Stimulated activated naive B cell treated with anti-CD40 and anti-IgM and Interleukin-4, amounts not matched to agents 10 μg/mL and 1 μg/mL and 100 μg/mL, for 72 hours (primary cell): ENCODE measurements around the gene DGKI.
A peak's percentile ranks its signal among the peaks of the same experiment; 100 is the strongest.

Source experiments
- ATAC-seq, 2 donors: fragments of 150-1000 bp; cut with Tn5 transposase; replicated peaks; 2 replicates each; pipeline ENCODE4 v1.10.0; 2021; ENCODE audit warnings: moderate library complexity in 1 of 2
- DNase-seq: peaks from one replicate; pipeline ENCODE4 v3.0.0; 2021
- H3K27ac Mint-ChIP-seq: one replicate; pipeline ENCODE4 v1.8.0; 2022; ENCODE audit warnings: mild to moderate bottlenecking, mixed read lengths
- H3K27me3 Mint-ChIP-seq, 2 donors: one replicate each; pipeline ENCODE4 v1.8.0; 2022; ENCODE audit warnings: mixed read lengths in 2 of 2
- H3K36me3 Mint-ChIP-seq, 2 donors: one replicate each; pipeline ENCODE4 v1.8.0; 2022; ENCODE audit warnings: mixed read lengths in 2 of 2, mild to moderate bottlenecking in 1 of 2
- H3K4me1 Mint-ChIP-seq, 2 donors: one replicate each; pipeline ENCODE4 v1.8.0; 2022; ENCODE audit warnings: mixed read lengths in 2 of 2, mild to moderate bottlenecking in 1 of 2
- H3K4me3 Mint-ChIP-seq, 2 donors: one replicate each; pipeline ENCODE4 v1.8.0; 2022; ENCODE audit warnings: mild to moderate bottlenecking in 2 of 2, mixed read lengths in 2 of 2, moderate library complexity in 1 of 2
- H3K9me3 Mint-ChIP-seq, 2 donors: one replicate each; pipeline ENCODE4 v1.8.0; 2022; ENCODE audit warnings: mixed read lengths in 2 of 2, mild to moderate bottlenecking in 1 of 2

The DGKI gene

DNA sequence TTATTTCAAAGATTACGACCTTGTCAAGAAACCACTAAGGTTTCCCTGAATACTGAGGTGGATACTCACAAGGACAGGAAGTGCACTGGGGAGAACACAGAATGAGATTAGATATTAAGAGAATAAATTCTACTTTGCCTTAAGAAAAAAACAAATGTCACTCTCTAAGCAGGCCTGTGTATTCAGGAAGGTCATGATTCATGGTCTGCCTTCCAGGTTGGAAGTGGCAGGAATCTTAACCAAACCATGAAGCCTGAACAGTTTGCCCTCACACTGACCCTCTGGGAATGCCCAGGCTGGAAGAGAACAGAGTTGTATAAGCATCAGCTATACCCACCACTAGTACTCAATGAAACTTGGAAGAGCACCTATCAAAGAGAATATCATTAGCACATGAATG, 227.6 kb downstream of the DGKI start:
- Mint-ChIP-seq H3K4me3 (no peak overlapping the region), H3K27me3 (peaks cover 13 to 16% of the 10 kb centered on the region in 2 donors), H3K9me3 (no peaks in the 10 kb centered on the region), H3K27ac (no peak overlapping the region), H3K4me1 (no peaks in the 10 kb centered on the region), H3K36me3 (no peaks in the 10 kb centered on the region)
- ATAC-seq: no peak
- no peak for DNase-seq

DNA sequence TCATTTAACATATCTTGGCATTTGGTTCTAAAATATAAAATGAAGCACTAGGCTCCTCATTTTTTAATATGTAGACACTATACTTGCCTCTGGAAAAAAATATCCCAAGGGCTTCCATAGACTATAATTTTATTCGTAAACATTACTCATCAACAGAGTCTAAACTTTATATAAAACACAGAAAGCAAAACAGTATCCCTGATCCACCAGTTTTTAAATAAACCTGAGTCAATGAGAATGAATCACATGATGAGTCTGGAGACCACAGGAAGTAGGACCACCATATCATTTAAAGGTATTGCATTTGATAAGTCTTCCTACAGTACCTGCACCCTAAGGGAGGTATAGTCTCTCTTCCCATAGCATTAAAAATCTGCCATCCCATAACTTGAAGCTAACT, 228.0 kb downstream of the DGKI start:
- no peaks in the 10 kb centered on the region for H3K4me1 Mint-ChIP-seq
- H3K36me3 Mint-ChIP-seq: no peaks in the 10 kb centered on the region
- DNase-seq (no peak), ATAC-seq (no peak)
- H3K9me3 Mint-ChIP-seq: no peaks in the 10 kb centered on the region
- H3K27me3 Mint-ChIP-seq: peaks cover 13 to 16% of the 10 kb centered on the region in 2 donors
- H3K27ac Mint-ChIP-seq: no peak overlapping the region
- H3K4me3 Mint-ChIP-seq: no peak overlapping the region

DNA sequence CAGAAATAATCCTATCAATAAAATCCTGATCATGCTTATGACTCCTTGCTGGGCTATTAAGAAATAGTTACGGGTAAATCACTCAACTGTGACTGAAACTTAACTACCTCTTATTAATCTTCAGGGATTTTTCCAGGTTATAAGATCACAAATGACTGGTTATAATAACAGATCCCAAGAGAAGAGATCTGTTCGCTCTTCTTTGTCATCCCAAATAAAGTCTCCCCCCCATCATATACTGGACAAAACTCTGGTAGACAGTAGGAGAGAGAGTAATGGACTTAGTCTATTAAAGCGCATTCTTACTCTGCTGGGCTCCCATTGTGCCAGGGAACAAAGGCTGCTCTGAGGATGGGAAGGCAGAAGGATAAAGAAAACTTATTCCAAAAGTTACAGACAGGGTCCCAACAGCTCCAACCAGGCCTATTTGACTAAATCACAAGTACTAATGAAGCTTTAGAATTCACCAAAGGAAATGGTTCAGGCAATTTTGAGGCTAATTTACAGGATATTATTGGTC, 233.7 kb downstream of the DGKI start:
- Mint-ChIP-seq H3K4me3 (no peak overlapping the region), H3K27ac (no peak overlapping the region), H3K27me3 (peaks cover 8 to 9% of the 10 kb centered on the region in 2 donors), H3K4me1 (no peaks in the 10 kb centered on the region), H3K36me3 (no peaks in the 10 kb centered on the region), H3K9me3 (no peaks in the 10 kb centered on the region)
- DNase-seq: no peak
- ATAC-seq: no peak

DNA sequence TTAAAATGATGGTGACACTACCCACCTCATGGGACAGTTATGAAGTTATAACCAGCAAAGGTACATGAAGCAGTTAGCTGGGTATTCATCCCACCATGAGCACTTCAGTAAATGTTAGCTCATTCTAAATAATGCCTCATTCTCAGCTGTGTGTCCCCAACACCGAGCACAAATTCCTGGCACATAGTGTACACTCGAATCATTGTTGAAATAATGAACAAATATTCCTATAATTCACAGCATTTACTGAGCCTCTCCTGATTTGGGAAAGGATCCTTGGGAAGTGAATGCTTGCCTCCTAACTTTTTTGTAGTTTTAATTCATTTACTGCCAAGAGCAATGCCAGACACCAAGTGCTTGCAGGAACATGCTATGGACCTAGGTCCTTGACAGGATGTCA, 235.2 kb downstream of the DGKI start:
- DNase-seq: no peak
- Mint-ChIP-seq H3K4me1 (no peaks in the 10 kb centered on the region), H3K4me3 (no peak overlapping the region), H3K27ac (no peak overlapping the region), H3K36me3 (no peaks in the 10 kb centered on the region), H3K9me3 (no peaks in the 10 kb centered on the region), H3K27me3 (peaks cover 9 to 11% of the 10 kb centered on the region in 2 donors)
- no peak for ATAC-seq

DNA sequence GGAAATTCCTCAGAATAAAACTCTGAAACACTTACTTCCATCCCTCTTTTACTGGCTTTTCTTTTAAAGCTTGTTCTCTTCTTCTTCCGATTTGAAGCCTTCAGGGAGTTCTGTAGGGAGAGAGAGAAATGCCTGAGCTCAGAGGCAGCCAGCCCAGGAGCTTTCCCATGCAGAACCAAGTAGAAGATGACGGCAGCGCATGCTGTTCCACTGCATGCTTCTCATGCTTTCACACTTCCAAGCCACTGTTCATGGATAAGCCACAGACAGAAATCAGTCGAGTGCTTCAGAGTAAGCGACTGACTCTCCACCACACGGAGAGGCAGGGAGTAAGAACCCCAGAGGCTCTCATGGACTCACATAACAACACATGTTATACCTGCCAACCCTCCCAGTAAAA, 237.3 kb downstream of the DGKI start:
- H3K9me3 Mint-ChIP-seq: no peaks in the 10 kb centered on the region
- peaks cover 0 to 17% of the 10 kb centered on the region in 2 donors for H3K27me3 Mint-ChIP-seq
- no peaks in the 10 kb centered on the region for H3K4me1 Mint-ChIP-seq
- DNase-seq (no peak), ATAC-seq (no peak)
- no peak overlapping the region for H3K27ac Mint-ChIP-seq
- H3K4me3 Mint-ChIP-seq: no peak overlapping the region
- H3K36me3 Mint-ChIP-seq: no peaks in the 10 kb centered on the region

DNA sequence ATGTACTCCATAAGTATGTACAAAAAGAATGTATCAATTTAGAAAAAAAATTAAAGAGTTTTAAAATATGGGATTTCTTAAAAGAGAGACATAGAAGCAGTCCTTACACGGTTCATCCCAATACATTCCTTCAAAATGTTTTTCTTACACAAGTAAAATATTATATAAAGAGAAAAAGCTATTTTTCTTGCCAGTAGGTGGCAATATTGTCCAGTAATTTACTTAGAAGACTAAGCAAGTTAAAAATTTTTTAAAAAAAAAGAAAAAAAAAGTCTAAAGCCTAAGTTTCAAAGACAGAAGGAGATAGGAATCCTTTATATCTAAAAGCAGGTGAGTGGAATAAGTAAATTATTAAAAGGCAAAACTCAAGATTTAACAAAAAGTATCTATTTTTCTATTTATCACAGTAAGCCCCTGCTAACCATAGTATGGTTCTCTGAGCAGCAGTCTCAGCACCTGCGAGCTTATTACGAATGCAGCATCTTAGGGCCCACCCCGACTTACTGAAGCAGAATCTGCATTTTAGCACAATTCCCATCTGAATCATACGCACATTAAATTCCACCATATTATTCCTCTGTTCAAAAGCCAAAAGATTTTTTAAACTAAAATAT, 240.6 kb downstream of the DGKI start:
- no peaks in the 10 kb centered on the region for H3K4me1 Mint-ChIP-seq
- H3K9me3 Mint-ChIP-seq: no peaks in the 10 kb centered on the region
- no peak overlapping the region for H3K27ac Mint-ChIP-seq
- ATAC-seq (no peak), DNase-seq (no peak)
- H3K36me3 Mint-ChIP-seq: no peaks in the 10 kb centered on the region
- H3K27me3 Mint-ChIP-seq: peaks cover 0 to 21% of the 10 kb centered on the region in 2 donors
- no peak overlapping the region for H3K4me3 Mint-ChIP-seq

DNA sequence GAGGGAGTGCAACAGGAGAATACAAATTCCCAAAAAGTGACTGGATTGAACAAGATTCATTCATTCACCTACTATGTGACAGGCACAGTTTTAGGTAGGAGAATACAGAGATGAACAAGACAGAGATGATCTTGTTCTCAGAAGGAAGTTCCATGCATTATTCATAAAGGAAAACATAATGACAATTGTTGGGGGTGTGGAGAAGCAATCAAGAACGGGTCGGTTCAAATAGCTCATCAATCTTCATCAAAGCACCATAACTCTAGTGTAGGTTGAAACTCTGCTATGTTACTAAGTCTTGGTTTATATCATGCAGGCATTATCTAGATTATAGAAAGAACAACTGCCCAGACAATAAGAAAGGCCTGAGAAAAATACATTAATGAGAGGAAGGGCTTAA, 243.7 kb downstream of the DGKI start:
- H3K27ac Mint-ChIP-seq: no peak overlapping the region
- DNase-seq: no peak
- H3K4me3 Mint-ChIP-seq: no peak overlapping the region
- H3K4me1 Mint-ChIP-seq: no peaks in the 10 kb centered on the region
- peaks cover 0 to 21% of the 10 kb centered on the region in 2 donors for H3K27me3 Mint-ChIP-seq
- no peaks in the 10 kb centered on the region for H3K9me3 Mint-ChIP-seq
- H3K36me3 Mint-ChIP-seq: no peaks in the 10 kb centered on the region
- no peak for ATAC-seq

DNA sequence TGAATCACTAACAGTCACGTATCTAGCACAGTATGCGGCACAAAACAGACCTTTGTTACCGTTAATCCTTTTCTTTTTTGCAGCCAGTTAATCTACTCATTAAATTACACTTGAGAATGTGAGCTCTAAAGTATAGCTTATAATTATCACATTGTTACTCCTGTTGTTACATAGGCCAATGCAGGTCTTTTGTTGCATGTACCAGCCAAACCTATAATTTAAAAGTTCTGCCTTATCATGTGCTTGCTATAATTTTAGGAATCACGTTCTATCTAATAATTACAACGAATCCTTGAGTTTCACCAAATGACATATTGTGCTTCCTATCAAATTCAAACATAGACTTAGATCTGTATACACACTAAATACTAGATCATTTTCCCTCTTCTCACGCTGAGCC, 245.1 kb downstream of the DGKI start:
- H3K9me3 Mint-ChIP-seq: no peaks in the 10 kb centered on the region
- H3K27ac Mint-ChIP-seq: no peak overlapping the region
- no peak overlapping the region for H3K4me3 Mint-ChIP-seq
- no peaks in the 10 kb centered on the region for H3K4me1 Mint-ChIP-seq
- no peaks in the 10 kb centered on the region for H3K36me3 Mint-ChIP-seq
- H3K27me3 Mint-ChIP-seq: peaks cover 0 to 16% of the 10 kb centered on the region in 2 donors
- ATAC-seq (no peak), DNase-seq (no peak)

DNA sequence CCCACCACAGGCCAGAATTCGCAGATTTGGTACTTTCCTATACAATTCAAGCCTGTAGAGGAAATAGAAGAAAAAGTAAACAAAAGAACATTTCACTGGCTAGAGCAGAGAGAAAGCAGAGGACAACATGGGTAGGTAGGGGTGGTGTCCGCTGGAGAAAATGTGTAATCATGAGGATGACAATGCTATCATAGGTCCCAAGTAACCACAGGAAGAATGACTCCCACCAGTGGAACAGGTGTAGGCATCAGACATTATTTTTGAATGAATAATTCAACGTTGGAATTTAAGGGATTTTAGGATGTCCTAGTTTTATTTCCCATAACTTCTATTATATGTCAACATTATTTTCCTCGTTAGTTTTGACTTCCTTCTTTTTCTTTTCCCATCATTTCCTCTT, 248.9 kb downstream of the DGKI start:
- Mint-ChIP-seq H3K27ac (no peak overlapping the region), H3K36me3 (no peaks in the 10 kb centered on the region), H3K27me3 (peaks cover 4 to 5% of the 10 kb centered on the region in 2 donors), H3K4me1 (no peaks in the 10 kb centered on the region), H3K9me3 (no peaks in the 10 kb centered on the region), H3K4me3 (no peak overlapping the region)
- no peak for DNase-seq
- no peak for ATAC-seq

DNA sequence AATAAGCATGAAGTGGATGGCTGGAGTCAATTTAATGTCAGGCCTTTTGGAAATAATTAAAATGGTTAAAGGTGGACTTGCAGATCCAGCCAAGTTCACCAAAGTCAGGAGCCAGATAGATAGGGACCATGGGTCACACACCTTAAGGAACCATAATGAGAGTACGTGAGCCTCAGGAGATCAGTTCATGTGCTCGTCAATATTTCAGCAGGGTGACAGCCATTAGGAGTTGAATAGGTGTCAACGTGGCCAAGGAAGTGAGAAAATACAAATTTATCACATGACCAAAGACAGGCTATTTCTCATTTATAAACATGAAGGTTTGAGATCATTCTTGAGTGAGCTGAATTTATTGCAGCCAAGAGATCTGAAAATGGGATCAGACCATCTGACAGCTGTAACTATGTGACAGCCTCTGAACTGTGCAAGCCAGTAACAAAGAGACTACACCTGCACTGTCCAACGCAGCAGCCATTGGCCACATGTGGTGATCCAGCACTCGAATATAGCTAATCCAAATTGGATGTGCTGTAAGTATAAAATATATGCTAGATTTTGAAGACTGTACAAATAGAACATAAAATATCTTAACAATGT, 253.6 kb downstream of the DGKI start:
- Mint-ChIP-seq H3K27me3 (peaks cover 4 to 5% of the 10 kb centered on the region in 2 donors), H3K4me3 (no peak overlapping the region), H3K9me3 (no peaks in the 10 kb centered on the region), H3K27ac (no peak overlapping the region), H3K4me1 (no peaks in the 10 kb centered on the region), H3K36me3 (no peaks in the 10 kb centered on the region)
- DNase-seq (no peak), ATAC-seq (no peak)

DNA sequence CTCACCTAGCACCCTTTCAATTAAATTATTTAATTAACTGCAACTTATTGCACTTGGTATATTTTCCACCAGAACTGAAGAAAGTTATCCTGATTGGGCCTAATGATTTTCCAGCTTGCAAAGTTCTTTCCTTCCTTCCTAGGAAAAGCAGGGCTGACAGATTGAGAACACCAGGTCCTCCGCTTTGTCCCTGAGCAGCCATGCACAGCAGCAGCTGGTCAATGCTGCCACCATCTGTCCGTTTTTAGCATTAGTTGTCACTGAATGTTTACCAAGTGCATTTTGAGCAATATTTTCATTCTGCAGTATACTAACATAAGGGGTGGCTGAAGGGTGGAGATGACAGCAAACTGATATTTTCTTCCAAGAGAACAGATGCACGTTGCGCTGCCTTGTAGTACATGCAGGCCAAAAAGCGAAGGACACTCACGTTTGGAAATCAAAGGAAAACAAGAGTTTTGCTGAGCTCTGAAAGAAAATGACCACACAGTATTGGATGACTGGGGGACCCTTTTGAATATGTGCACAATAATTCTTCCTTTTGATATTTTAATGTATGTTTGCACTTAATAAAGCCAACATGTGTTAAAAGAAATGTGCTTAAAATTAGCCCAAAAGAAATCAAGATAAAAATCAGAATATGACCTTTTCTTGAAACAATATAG, 254.4 kb downstream of the DGKI start:
- Mint-ChIP-seq H3K4me3 (no peak overlapping the region), H3K27me3 (peaks cover under 1 to 4% of the 10 kb centered on the region in 2 donors)

DNA sequence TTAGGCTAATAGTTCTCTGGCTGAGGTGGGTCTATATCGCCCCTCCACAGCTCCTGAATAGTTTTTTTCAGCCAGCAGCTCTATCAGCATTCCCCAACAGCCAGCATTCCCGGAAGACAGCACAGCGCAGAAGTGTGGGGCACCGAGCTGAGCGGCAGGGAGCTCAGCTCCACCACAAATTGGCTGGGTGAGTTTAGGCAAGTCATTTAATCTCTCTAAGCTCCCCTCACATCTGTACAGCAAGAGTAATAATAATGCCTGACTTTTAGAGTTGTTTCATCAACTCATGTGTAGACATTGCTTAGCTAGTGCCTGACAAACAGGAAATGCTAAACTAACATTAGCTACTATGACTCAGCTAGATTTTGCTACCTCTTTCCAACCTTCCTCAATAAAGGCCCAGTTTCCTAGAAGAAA, 255.3 kb downstream of the DGKI start:
- DNase-seq (no peak), ATAC-seq (no peak)
- Mint-ChIP-seq H3K27ac (no peak overlapping the region), H3K36me3 (no peaks in the 10 kb centered on the region), H3K4me3 (no peak overlapping the region), H3K9me3 (no peaks in the 10 kb centered on the region), H3K4me1 (no peaks in the 10 kb centered on the region), H3K27me3 (peaks cover 0 to 7% of the 10 kb centered on the region in 2 donors)

More for the DNA sequence above, 254.4 kb downstream of the DGKI start:
- Mint-ChIP-seq H3K4me1 (no peaks in the 10 kb centered on the region), H3K36me3 (no peaks in the 10 kb centered on the region), H3K9me3 (no peaks in the 10 kb centered on the region), H3K27ac (no peak overlapping the region)
- DNase-seq (no peak), ATAC-seq (peak; percentile 39 to 42)

DNA sequence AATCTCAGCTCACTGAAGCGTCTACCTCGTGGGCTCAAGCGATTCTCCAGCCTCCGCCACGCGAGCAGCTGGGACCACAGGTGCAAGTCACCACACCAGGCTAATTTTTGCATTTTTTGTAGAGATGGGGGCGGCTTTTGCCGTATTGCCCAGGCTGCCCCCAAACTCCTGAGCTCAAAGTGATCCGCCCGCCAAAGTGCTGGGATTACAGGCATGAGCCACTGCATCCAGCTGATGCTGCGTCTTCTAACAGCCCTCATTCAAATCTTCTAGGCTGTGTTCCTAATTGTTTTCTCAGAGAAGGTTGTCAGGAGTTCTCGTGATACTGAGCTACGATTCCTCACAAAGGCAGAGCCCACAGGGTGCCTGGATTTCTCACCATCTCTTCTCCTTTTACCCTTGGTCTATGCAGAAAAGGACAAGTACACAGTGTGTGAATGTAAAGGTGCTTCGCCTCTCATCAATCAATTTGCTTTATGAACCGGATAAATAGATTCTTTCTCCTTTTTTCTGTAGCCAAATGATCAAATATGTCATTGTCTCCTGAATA, 255.9 kb downstream of the DGKI start:
- Mint-ChIP-seq H3K4me1 (no peaks in the 10 kb centered on the region), H3K4me3 (no peak overlapping the region), H3K36me3 (no peaks in the 10 kb centered on the region), H3K27me3 (peaks cover 0 to 3% of the 10 kb centered on the region in 2 donors), H3K9me3 (no peaks in the 10 kb centered on the region), H3K27ac (no peak overlapping the region)
- ATAC-seq (no peak), DNase-seq (no peak)

DNA sequence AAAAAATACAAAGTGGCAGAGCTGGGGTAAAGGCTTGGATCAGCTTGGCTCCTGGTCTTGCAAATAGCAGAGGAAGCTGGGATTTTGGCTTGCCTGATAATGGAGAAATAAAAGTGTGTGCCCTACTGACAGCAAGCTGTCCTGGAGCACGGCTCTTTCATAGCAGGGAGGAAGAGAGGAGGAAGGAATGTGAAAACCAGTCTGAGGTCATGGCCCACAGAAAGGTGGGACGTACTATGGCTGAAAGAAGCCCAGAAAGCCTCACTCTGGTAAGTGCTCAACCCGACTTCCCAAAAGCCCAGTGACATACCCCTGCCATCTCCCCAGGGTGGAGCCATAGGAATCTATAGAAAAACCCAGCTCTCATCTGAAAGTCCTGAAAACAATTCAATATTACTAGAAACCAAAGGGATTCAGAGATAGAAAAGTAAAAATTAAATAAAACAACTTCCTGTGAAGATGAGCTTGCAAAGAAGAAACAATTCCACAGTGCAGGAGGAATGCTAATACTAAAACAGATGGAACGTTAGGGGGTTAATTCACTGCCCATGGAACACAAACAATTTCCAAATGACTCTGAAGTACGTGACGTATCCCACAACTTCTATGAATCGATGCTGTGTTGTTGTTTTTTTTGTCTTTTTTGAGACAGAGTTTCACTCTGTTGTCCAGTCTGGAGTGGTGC, 256.6 kb downstream of the DGKI start:
- peaks cover 0 to 3% of the 10 kb centered on the region in 2 donors for H3K27me3 Mint-ChIP-seq
- H3K4me1 Mint-ChIP-seq: no peaks in the 10 kb centered on the region
- no peaks in the 10 kb centered on the region for H3K36me3 Mint-ChIP-seq
- H3K9me3 Mint-ChIP-seq: no peaks in the 10 kb centered on the region
- ATAC-seq: no peak
- no peak overlapping the region for H3K4me3 Mint-ChIP-seq
- H3K27ac Mint-ChIP-seq: no peak overlapping the region
- no peak for DNase-seq
